H9 (cell line): Measurements from ENCODE around the gene JARID2. TPM values are rescaled to one million over a fixed set of nuclear protein-coding genes. Genes with fewer than 3 reads are reported as not detected.

ENCODE experiments used
- DNase-seq: peaks from one replicate; pipeline ENCODE4 v3.0.0-alpha.2; 2017
- H2AFZ ChIP-seq: one replicate; pipeline ENCODE4 v1.6.1; 2013; ENCODE audit warnings: mild to moderate bottlenecking, low read length, control low read depth, moderate library complexity
- H2AK5ac ChIP-seq: 2 replicates; pipeline ENCODE4 v1.6.1; 2013; ENCODE audit warnings: low read length, control low read depth, mixed read lengths; ENCODE audit not compliant: insufficient read length
- H2BK120ac ChIP-seq: one replicate; pipeline ENCODE4 v1.6.1; 2013; ENCODE audit warnings: low read depth, mild to moderate bottlenecking, low read length, control low read depth, inconsistent platforms; ENCODE audit not compliant: poor library complexity, severe bottlenecking
- H2BK12ac ChIP-seq: 2 replicates; pipeline ENCODE4 v1.6.1; 2013; ENCODE audit warnings: low read length, control low read depth, mixed read lengths, low read depth; ENCODE audit not compliant: insufficient read length
- H2BK15ac ChIP-seq: 2 replicates; pipeline ENCODE4 v1.6.1; 2013; ENCODE audit warnings: low read depth, low read length, control low read depth
- H2BK20ac ChIP-seq: one replicate; pipeline ENCODE4 v1.6.1; 2013; ENCODE audit warnings: low read depth, mild to moderate bottlenecking, low read length, control low read depth, inconsistent platforms; ENCODE audit not compliant: poor library complexity, severe bottlenecking
- H2BK5ac ChIP-seq: 2 replicates; pipeline ENCODE4 v1.6.1; 2013; ENCODE audit warnings: low read length, control low read depth, mixed read lengths; ENCODE audit not compliant: insufficient read length
- H3K14ac ChIP-seq: 2 replicates; pipeline ENCODE4 v1.6.1; 2013; ENCODE audit warnings: low read length, control low read depth; ENCODE audit not compliant: insufficient read depth
- H3K18ac ChIP-seq: 2 replicates; pipeline ENCODE4 v1.6.1; 2013; ENCODE audit warnings: low read depth, mild to moderate bottlenecking, mixed read lengths, low read length, control low read depth; ENCODE audit not compliant: insufficient read length
- H3K23ac ChIP-seq: 2 replicates; pipeline ENCODE4 v1.6.1; 2013; ENCODE audit warnings: low read length, control low read depth, mixed read lengths, low read depth; ENCODE audit not compliant: insufficient read length
- H3K23me2 ChIP-seq: 2 replicates; pipeline ENCODE4 v1.6.1; 2013; ENCODE audit warnings: low read depth, mild to moderate bottlenecking, mixed read lengths, low read length, control low read depth; ENCODE audit not compliant: insufficient read length, poor library complexity, severe bottlenecking
- H3K27ac ChIP-seq: 2 replicates; pipeline ENCODE4 v1.5.1; 2013; ENCODE audit warnings: low read length, control low read depth, mixed read lengths, low read depth; ENCODE audit not compliant: insufficient read length
- H3K27me3 ChIP-seq: 2 replicates; pipeline ENCODE4 v1.6.1; 2013; ENCODE audit warnings: low read length, control low read depth, inconsistent platforms; ENCODE audit not compliant: insufficient read depth
- H3K4ac ChIP-seq: 2 replicates; pipeline ENCODE4 v1.6.1; 2013; ENCODE audit warnings: low read depth, mild to moderate bottlenecking, control low read depth, inconsistent platforms, low read length, moderate library complexity
- H3K4me1 ChIP-seq: 2 replicates; pipeline ENCODE4 v1.6.1; 2013; ENCODE audit warnings: low read length, control low read depth, inconsistent platforms; ENCODE audit not compliant: insufficient read depth
- H3K4me2 ChIP-seq: 2 replicates; pipeline ENCODE4 v1.6.1; 2013; ENCODE audit warnings: low read length, control low read depth, mixed read lengths; ENCODE audit not compliant: insufficient read length, insufficient read depth
- H3K56ac ChIP-seq: 2 replicates; pipeline ENCODE4 v1.6.1; 2013; ENCODE audit warnings: low read depth, mild to moderate bottlenecking, mixed read lengths, low read length, control low read depth; ENCODE audit not compliant: insufficient read length
- H3K79me1 ChIP-seq: 2 replicates; pipeline ENCODE4 v1.6.1; 2013; ENCODE audit warnings: low read depth, mild to moderate bottlenecking, moderate library complexity, low read length, control low read depth, inconsistent platforms; ENCODE audit not compliant: insufficient read depth, poor library complexity, severe bottlenecking
- H3K79me2 ChIP-seq: 2 replicates; pipeline ENCODE4 v1.6.1; 2013; ENCODE audit warnings: low read length, control low read depth, inconsistent platforms; ENCODE audit not compliant: insufficient read depth
- H3K9ac ChIP-seq: 2 replicates; pipeline ENCODE4 v1.6.1; 2013; ENCODE audit warnings: low read length, control low read depth, mixed read lengths; ENCODE audit not compliant: insufficient read length; ENCODE audit errors: extremely low read depth
- H3K9me3 ChIP-seq: one replicate; pipeline ENCODE4 v1.6.1; 2013; ENCODE audit warnings: low read depth, low read length, inconsistent platforms; ENCODE audit not compliant: control insufficient read depth
- H3T11ph ChIP-seq: one replicate; pipeline ENCODE4 v1.6.1; 2013; ENCODE audit warnings: mild to moderate bottlenecking, low read length, control low read depth, inconsistent platforms
- H4K20me1 ChIP-seq: one replicate; pipeline ENCODE4 v1.6.1; 2013; ENCODE audit not compliant: control insufficient read depth, insufficient read length, insufficient read depth
- H4K5ac ChIP-seq: 2 replicates; pipeline ENCODE4 v1.6.1; 2013; ENCODE audit warnings: low read depth, mild to moderate bottlenecking, mixed read lengths, low read length, control low read depth; ENCODE audit not compliant: insufficient read length
- H4K8ac ChIP-seq: replicated peaks from 2 replicates; pipeline ENCODE4 v1.6.1; 2013; ENCODE audit warnings: low read length, control low read depth, mixed read lengths, low read depth; ENCODE audit not compliant: insufficient read length
- H4K91ac ChIP-seq: 2 replicates; pipeline ENCODE4 v1.6.1; 2013; ENCODE audit warnings: low read depth, mild to moderate bottlenecking, moderate library complexity, mixed read lengths, low read length, control low read depth; ENCODE audit not compliant: insufficient read length
- H3K27ac Mint-ChIP-seq, 3 experiments: 2 replicates in 2 of 3; 3 replicates in 1 of 3; pipeline ENCODE4 v1.8.0; 2020 to 2021; ENCODE audit warnings: mixed read lengths in 3 of 3, mild to moderate bottlenecking in 1 of 3, moderate library complexity in 1 of 3
- H3K27me3 Mint-ChIP-seq: 2 replicates; pipeline ENCODE4 v1.8.0; 2021; ENCODE audit warnings: low read depth, mild to moderate bottlenecking, moderate library complexity, mixed read lengths
- H3K36me3 Mint-ChIP-seq, 3 experiments: 2 replicates in 2 of 3; 3 replicates in 1 of 3; pipeline ENCODE4 v1.8.0; 2020 to 2021; ENCODE audit warnings: low read depth in 3 of 3, mixed read lengths in 3 of 3; ENCODE audit not compliant: insufficient read depth in 1 of 3
- H3K4me1 Mint-ChIP-seq, 2 experiments: 2 replicates each; pipeline ENCODE4 v1.8.0; 2020; ENCODE audit warnings: mixed read lengths in 2 of 2
- H3K4me3 Mint-ChIP-seq, 2 experiments: 2 replicates in 1 of 2; 3 replicates in 1 of 2; pipeline ENCODE4 v1.8.0; 2020 to 2021; ENCODE audit warnings: mild to moderate bottlenecking in 2 of 2, mixed read lengths in 2 of 2, moderate library complexity in 1 of 2
- H3K9me3 Mint-ChIP-seq, 2 experiments: 2 replicates in 1 of 2; 3 replicates in 1 of 2; pipeline ENCODE4 v1.8.0; 2020; ENCODE audit warnings: mild to moderate bottlenecking in 2 of 2, mixed read lengths in 2 of 2, moderate library complexity in 1 of 2
- WGBS: extraction: QIAGEN DNeasy Blood & Tissue Kit; methylation state at CpG from one replicate; pipeline ENCODE4 v1.1.7; 2013; ENCODE audit warnings: missing lambda C conversion rate, low lambda C conversion rate, mixed read lengths; ENCODE audit not compliant: insufficient read length; ENCODE audit errors: extremely low coverage; 5-methylcytosine and 5-hydroxymethylcytosine counted together
- total RNA-seq: library from RNA; stranded (reverse); gene quantifications from 2 replicates; pipeline ENCODE4 v1.2.1, GENCODE V29; 2021
- TF ChIP-seq, protein P1 (sequence below): fragments of 200-600 bp; sonication (generic); conservative IDR thresholded peaks from 3 replicates; pipeline ENCODE4 v1.8.0; 2021; ENCODE audit warnings: antibody characterized with exemption, mild to moderate bottlenecking

The JARID2 gene
- total RNA-seq, 1 experiment from 2014 or later: 174 TPM

DNA sequence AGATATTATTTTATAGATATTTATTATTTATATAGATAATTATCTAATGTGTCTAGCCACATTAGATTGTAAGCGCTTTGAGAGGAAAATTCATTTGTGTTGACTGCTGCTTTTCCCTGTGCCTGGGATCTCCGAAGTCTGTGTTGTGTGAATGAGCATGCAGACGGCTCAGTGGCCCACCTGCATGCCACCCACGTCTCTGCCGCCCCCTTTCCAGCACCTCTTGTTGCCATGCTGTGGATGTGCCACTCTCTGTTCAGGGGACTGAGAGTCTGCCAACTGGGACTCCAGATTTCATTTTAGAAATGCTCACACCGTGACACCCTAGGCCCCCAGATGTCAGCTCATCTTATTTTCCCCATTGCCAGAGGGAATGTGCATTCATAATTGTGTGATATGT, 139.7 kb downstream of the JARID2 start:
- Histone ChIP-seq H3K79me2 (peaks cover 95% of the 10 kb centered on the region), H3K4me1 (peaks cover 27% of the 10 kb centered on the region)

More for the DNA sequence above, 139.7 kb downstream of the JARID2 start:
- no peak overlapping the region for H3K4me2 ChIP-seq
- H2BK12ac ChIP-seq: no peak overlapping the region
- H3K27me3 ChIP-seq: no peaks in the 10 kb centered on the region
- no peak overlapping the region for H2BK120ac ChIP-seq
- Mint-ChIP-seq H3K27me3 (peaks cover 2% of the 10 kb centered on the region; the same call in 1 of the 2 replicates), H3K9me3 (no peaks in the 10 kb centered on the region), H3K36me3 (peaks cover 0 to 13% (median 0%) of the 10 kb centered on the region in 3 experiments; a peak in 1 of 7 replicates), H3K4me1 (peaks cover 84 to 89% of the 10 kb centered on the region in 2 experiments), H3K4me3 (no peak overlapping the region), H3K27ac (no peak overlapping the region; a peak in 1 of 7 replicates)
- H3K14ac ChIP-seq: no peak overlapping the region; the same call in 1 of the 2 replicates
- no CpG with 5 or more reads among the region's 6 CpGs for WGBS
- no peaks in the 10 kb centered on the region for H3K79me1 ChIP-seq
- H3K23me2 ChIP-seq: no peaks in the 10 kb centered on the region
- H2AFZ ChIP-seq: no peak overlapping the region
- no peak overlapping the region for H2AK5ac ChIP-seq
- H2BK5ac ChIP-seq: no peak overlapping the region
- no peak overlapping the region for H3K27ac ChIP-seq
- H3K18ac ChIP-seq: no peak overlapping the region
- H2BK20ac ChIP-seq: no peak overlapping the region
- H3K23ac ChIP-seq: no peak overlapping the region
- H4K20me1 ChIP-seq: peaks cover 2% of the 10 kb centered on the region
- H3T11ph ChIP-seq: no peak overlapping the region
- no peak overlapping the region for H4K91ac ChIP-seq
- H3K9ac ChIP-seq: no peak overlapping the region
- H4K8ac ChIP-seq: no peak overlapping the region
- H3K4ac ChIP-seq: no peak overlapping the region
- DNase-seq: no peak
- H2BK15ac ChIP-seq: no peak overlapping the region
- H4K5ac ChIP-seq: no peak overlapping the region
- no peak overlapping the region for H3K56ac ChIP-seq
- H3K9me3 ChIP-seq: no peaks in the 10 kb centered on the region
- TF ChIP-seq, protein P1, sequence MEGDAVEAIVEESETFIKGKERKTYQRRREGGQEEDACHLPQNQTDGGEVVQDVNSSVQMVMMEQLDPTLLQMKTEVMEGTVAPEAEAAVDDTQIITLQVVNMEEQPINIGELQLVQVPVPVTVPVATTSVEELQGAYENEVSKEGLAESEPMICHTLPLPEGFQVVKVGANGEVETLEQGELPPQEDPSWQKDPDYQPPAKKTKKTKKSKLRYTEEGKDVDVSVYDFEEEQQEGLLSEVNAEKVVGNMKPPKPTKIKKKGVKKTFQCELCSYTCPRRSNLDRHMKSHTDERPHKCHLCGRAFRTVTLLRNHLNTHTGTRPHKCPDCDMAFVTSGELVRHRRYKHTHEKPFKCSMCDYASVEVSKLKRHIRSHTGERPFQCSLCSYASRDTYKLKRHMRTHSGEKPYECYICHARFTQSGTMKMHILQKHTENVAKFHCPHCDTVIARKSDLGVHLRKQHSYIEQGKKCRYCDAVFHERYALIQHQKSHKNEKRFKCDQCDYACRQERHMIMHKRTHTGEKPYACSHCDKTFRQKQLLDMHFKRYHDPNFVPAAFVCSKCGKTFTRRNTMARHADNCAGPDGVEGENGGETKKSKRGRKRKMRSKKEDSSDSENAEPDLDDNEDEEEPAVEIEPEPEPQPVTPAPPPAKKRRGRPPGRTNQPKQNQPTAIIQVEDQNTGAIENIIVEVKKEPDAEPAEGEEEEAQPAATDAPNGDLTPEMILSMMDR: no peak
